MCF 10A (cell line): ENCODE results near the gene E4F1. TPM values are rescaled to one million over a fixed set of nuclear protein-coding genes. Genes with fewer than 3 reads are reported as not detected.
A peak's percentile ranks its signal among the peaks of the same experiment; 100 is the strongest.

Source experiments
- BruUV-seq: library from RNA; stranded (reverse); fragments of 400-500 nt; replicated peaks from 2 replicates; lab custom pipeline; 2021; lab: Mats Ljungman, UMichigan
- CTCF ChIA-PET: fragments of 300-600 bp; sonication (Branson Sonifier 250); formaldehyde crosslinking; extraction: SDS; loops from one replicate; lab custom pipeline; 2021; ENCODE audit warnings: antibody characterized with exemption, inconsistent platforms; lab: Yijun Ruan, JAX
- POLR2A ChIA-PET: fragments of 300-600, 350-650 bp; sonication (Branson Sonifier 250); formaldehyde crosslinking; extraction: SDS; loops from one replicate; lab custom pipeline; 2020; ENCODE audit warnings: antibody characterized with exemption, inconsistent platforms; lab: Yijun Ruan, JAX
- DNase-seq: peaks from one replicate; pipeline ENCODE4 v3.0.0-alpha.2; 2018; ENCODE audit not compliant: unreplicated experiment
- H3K27ac Mint-ChIP-seq: one replicate; pipeline ENCODE4 v1.8.0; 2022; ENCODE audit warnings: mild to moderate bottlenecking, low read depth, mixed read lengths; ENCODE audit not compliant: unreplicated experiment
- H3K27me3 Mint-ChIP-seq: one replicate; pipeline ENCODE4 v1.8.0; 2022; ENCODE audit warnings: mixed read lengths; ENCODE audit not compliant: insufficient read depth, unreplicated experiment
- H3K36me3 Mint-ChIP-seq: one replicate; pipeline ENCODE4 v1.8.0; 2022; ENCODE audit warnings: mild to moderate bottlenecking, moderate library complexity, mixed read lengths; ENCODE audit not compliant: insufficient read depth, unreplicated experiment
- H3K4me1 Mint-ChIP-seq: one replicate; pipeline ENCODE4 v1.8.0; 2022; ENCODE audit warnings: mixed read lengths; ENCODE audit not compliant: insufficient read depth, unreplicated experiment
- H3K4me3 Mint-ChIP-seq: one replicate; pipeline ENCODE4 v1.8.0; 2022; ENCODE audit warnings: mild to moderate bottlenecking, moderate library complexity, mixed read lengths; ENCODE audit not compliant: unreplicated experiment
- H3K9me3 Mint-ChIP-seq: one replicate; pipeline ENCODE4 v1.8.0; 2022; ENCODE audit warnings: mixed read lengths; ENCODE audit not compliant: unreplicated experiment
- intact Hi-C: fragments of 100-400 bp; cut with micrococcal nuclease; formaldehyde crosslinking; loops from 2 replicates; pipeline ENCODE4 v1.14.1; 2022
- total RNA-seq: library from RNA; stranded (reverse); gene quantifications from 2 replicates; pipeline ENCODE4 v1.2.3, GENCODE V29; 2022
- TF ChIP-seq, protein P1 (sequence below): fragments of 200-600 bp; IDR thresholded peaks from one replicate; pipeline ENCODE4 v1.8.0; 2022; ENCODE audit warnings: antibody characterized with exemption, mild to moderate bottlenecking; ENCODE audit not compliant: unreplicated experiment

The E4F1 gene
- total RNA-seq, 1 experiment from 2014 or later, result 26.2 TPM

DNA sequence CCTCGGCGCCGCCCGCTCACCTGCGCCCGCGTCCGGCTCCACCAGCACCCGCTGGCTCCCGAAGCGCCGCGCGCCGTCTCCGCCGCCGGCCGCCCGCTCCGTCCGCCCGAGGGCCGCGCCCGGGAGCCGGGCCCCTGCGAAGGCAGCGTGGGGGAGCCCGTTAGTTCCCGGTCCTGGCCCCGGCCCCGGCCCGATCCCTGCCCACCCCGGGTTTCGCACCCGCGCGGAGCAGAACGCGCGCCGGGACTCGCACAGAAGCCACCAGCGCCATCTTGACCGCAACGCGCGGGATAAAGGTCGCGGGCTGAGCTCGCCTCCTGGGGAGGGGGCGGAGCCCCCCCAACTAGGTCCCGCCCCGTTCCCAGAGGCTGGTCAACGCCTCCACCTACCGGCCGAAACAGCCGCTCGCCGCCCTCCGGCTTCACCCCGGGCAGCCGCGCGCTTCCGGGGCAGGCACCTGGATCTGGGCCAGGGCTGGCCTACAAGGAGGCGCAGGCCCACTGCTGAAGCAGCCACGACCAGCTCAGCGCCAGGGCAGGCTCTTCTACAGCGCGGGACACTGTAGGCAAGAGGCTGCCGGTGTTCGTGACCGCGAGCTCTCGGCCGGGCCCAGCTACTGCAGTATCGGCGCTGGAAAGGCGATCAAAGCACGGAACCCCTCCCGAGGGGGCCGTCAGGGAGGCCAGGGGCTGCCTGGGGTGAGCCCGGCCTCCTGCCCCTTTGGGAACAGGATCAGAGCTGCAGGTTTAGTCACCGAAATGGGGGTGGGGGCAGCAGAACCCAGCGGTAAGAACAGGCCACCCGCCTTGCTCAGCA lies 28.1 kb downstream of the E4F1 start, which contains the start of gene ECI1:
TSS of gene ECI1 (minus strand) at position 292 of the 816 bp plus-strand sequence. CDS start at position 271, 21 bp downstream.
- Mint-ChIP-seq H3K27me3 (no peaks in the 10 kb centered on the region), H3K36me3 (peaks cover 53% of the 10 kb centered on the region), H3K9me3 (no peaks in the 10 kb centered on the region), H3K4me3 (peak within 1 kb of the TSS; percentile 92), H3K27ac (peak within 1 kb of the TSS; percentile 91), H3K4me1 (no peaks in the 10 kb centered on the region)
- ChIA-PET POLR2A (interaction anchor here (0.5 to 4.9 kb wide), 37 partner anchors 9 to 507 kb away, joined by 3 to 58 read pairs (median 6); partner anchors contain the start of genes AMDHD2, ATP6V0C, CCNF and DNASE1L2), CTCF (interaction anchor here (0.5 to 1.5 kb wide), 12 partner anchors 8 to 752 kb away, joined by 3 to 7 read pairs (median 4); partner anchors contain the start of gene PGP)
- intact Hi-C loops, result loop anchor here (2.0 kb wide), 1 partner anchor 27 kb away; no protein-coding TSS in a partner anchor
- DNase-seq, result peak; percentile 94
- no TSS peak for BruUV-seq
- TF ChIP-seq, protein P1, sequence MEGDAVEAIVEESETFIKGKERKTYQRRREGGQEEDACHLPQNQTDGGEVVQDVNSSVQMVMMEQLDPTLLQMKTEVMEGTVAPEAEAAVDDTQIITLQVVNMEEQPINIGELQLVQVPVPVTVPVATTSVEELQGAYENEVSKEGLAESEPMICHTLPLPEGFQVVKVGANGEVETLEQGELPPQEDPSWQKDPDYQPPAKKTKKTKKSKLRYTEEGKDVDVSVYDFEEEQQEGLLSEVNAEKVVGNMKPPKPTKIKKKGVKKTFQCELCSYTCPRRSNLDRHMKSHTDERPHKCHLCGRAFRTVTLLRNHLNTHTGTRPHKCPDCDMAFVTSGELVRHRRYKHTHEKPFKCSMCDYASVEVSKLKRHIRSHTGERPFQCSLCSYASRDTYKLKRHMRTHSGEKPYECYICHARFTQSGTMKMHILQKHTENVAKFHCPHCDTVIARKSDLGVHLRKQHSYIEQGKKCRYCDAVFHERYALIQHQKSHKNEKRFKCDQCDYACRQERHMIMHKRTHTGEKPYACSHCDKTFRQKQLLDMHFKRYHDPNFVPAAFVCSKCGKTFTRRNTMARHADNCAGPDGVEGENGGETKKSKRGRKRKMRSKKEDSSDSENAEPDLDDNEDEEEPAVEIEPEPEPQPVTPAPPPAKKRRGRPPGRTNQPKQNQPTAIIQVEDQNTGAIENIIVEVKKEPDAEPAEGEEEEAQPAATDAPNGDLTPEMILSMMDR, result peak; percentile 51

DNA sequence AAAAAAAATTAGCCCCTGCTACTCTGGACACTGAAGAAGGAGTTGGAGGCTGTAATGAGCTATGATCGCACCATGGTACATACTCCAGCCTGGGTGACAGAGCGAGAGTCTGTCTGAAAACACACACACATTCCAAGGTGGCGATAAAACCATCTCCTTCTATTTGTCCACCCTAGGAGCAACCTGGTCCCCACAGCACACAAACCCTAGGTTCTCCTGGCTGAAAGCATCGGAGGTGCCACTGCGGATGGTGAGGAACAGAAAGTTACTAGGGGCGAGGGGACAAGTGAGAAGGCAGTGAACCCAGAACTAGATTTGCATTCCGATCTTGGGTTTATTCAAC lies 29.4 kb downstream of the E4F1 start:
- no peaks in the 10 kb centered on the region for H3K9me3 Mint-ChIP-seq
- ChIA-PET POLR2A (interaction anchor here (1.0 to 4.9 kb wide), 15 partner anchors 8 to 249 kb away, joined by 4 to 58 read pairs (median 15); partner anchors contain the start of genes E4F1, PGP, RNPS1 and TRAF7), CTCF (interaction anchor here (0.6 to 2.3 kb wide), 3 partner anchors 58 to 158 kb away, joined by 3 to 7 read pairs (median 4); no protein-coding TSS in a partner anchor)
- no peak overlapping the region for H3K4me3 Mint-ChIP-seq
- TF ChIP-seq, protein P1, result no peak
- H3K4me1 Mint-ChIP-seq, result no peaks in the 10 kb centered on the region
- no peaks in the 10 kb centered on the region for H3K27me3 Mint-ChIP-seq
- intact Hi-C loops, result no loop called here
- peak overlapping the region; percentile 57 for H3K27ac Mint-ChIP-seq
- no TSS peak for BruUV-seq
- DNase-seq, result no peak
- H3K36me3 Mint-ChIP-seq, result peaks cover 65% of the 10 kb centered on the region

DNA sequence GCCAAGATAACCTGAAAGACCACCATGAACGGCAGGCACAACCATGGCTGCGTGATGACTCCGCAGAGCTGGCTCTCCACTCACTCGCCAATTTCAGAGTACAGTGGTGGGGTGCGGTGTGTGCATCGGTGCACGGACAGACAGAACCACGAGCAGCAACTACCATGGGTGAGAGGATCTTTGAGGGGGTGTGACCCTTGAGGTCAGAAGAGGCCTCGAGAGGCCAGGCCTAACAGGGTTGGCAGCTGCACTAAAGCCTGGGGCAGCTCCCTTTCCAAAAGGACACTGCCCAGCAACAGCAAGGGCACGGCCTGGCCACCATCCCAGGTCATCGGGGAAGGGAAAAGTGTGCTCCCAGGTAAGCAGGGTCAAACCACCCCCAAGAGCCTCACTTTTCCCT lies 29.9 kb downstream of the E4F1 start:
- Mint-ChIP-seq H3K36me3 (peaks cover 67% of the 10 kb centered on the region), H3K4me1 (no peaks in the 10 kb centered on the region), H3K9me3 (no peaks in the 10 kb centered on the region), H3K4me3 (no peak overlapping the region), H3K27me3 (no peaks in the 10 kb centered on the region), H3K27ac (peak overlapping the region; percentile 57)
- TF ChIP-seq, protein P1, result no peak
- CTCF ChIA-PET, result interaction anchor here (0.6 to 2.3 kb wide), 3 partner anchors 58 to 158 kb away, joined by 3 to 7 read pairs (median 4); no protein-coding TSS in a partner anchor
- no peak for DNase-seq
- POLR2A ChIA-PET, result interaction anchor here (3.4 to 4.9 kb wide), 3 partner anchors 13 to 38 kb away, joined by 28 to 43 read pairs (median 40); partner anchors contain the start of genes PGP and RNPS1
- BruUV-seq, result TSS peak; percentile 29
- intact Hi-C loops, result no loop called here
